Colonic mucosa (tissue), 4 donors: ENCODE measurements around the gene MDFI. TPM values are rescaled to one million over a fixed set of nuclear protein-coding genes. Genes with fewer than 3 reads are reported as not detected.

Experiments used
- DNase-seq: peaks from one replicate; pipeline ENCODE4 v3.0.0-alpha.2; 2020
- H3K27ac ChIP-seq: fragments of 200-600 bp; one replicate; pipeline ENCODE4 v1.8.0; 2021
- H3K27me3 ChIP-seq: fragments of 200-600 bp; one replicate; pipeline ENCODE4 v1.8.0; 2021
- H3K36me3 ChIP-seq: fragments of 200-600 bp; one replicate; pipeline ENCODE4 v1.8.0; 2021
- H3K4me1 ChIP-seq: fragments of 200-600 bp; one replicate; pipeline ENCODE4 v1.8.0; 2021; ENCODE audit warnings: mild to moderate bottlenecking
- H3K4me3 ChIP-seq: fragments of 200-600 bp; one replicate; pipeline ENCODE4 v1.8.0; 2021
- H3K9ac ChIP-seq, 2 donors: one replicate each; pipeline ENCODE4 v1.7.0; 2013; ENCODE audit warnings: control low read depth in 2 of 2, low read depth in 2 of 2, low read length in 2 of 2
- H3K9me3 ChIP-seq: fragments of 200-600 bp; one replicate; pipeline ENCODE4 v1.8.0; 2021
- CTCF ChIP-seq: fragments of 200-600 bp; IDR thresholded peaks from one replicate; pipeline ENCODE4 v1.8.0; 2022; ENCODE audit warnings: antibody characterized with exemption, mild to moderate bottlenecking
- intact Hi-C: fragments of 100-400 bp; cut with DNase I; formaldehyde crosslinking; loops from one replicate; pipeline ENCODE4 v1.14.1; 2022
- total RNA-seq, 2 donors: library from RNA; stranded (reverse); fragmentation: NEBNext Ultra II Directional in 1 of 2; extraction: Animal tissue kit (Norgen Biotek cat#: 25700) in 1 of 2; gene quantifications; one replicate each; pipeline ENCODE4 v1.2.1, GENCODE V29; 2021
- donor health status: healthy.
- donor health status: DM: no; HTN: no; CAD: no.
- donor health status: DM: no; HTN: no; CAD: no.

The MDFI gene
- total RNA-seq, 2 donors from 2014 or later, result 1.1 to 1.9 TPM

- Histone ChIP-seq H3K9me3 (no peaks in the 10 kb centered on the region), H3K4me1 (no peaks in the 10 kb centered on the region), H3K4me3 (no peak overlapping the region), H3K27ac (no peak overlapping the region), H3K36me3 (no peaks in the 10 kb centered on the region), H3K27me3 (peaks cover 17% of the 10 kb centered on the region), H3K9ac (no peak overlapping the region)
- no peak for TF ChIP-seq CTCF
- intact Hi-C loops, result no loop called here
- no peak for DNase-seq
Observed at GRCh38 chr6:41642960-41643898, 5.0 kb downstream of the MDFI start.

- no peak for TF ChIP-seq CTCF
- Histone ChIP-seq H3K9ac (no peak overlapping the region), H3K36me3 (no peaks in the 10 kb centered on the region), H3K4me1 (no peaks in the 10 kb centered on the region), H3K27ac (no peak overlapping the region), H3K4me3 (no peak overlapping the region), H3K27me3 (peaks cover 11% of the 10 kb centered on the region), H3K9me3 (no peaks in the 10 kb centered on the region)
- intact Hi-C loops, result no loop called here
- no peak for DNase-seq
Observed at GRCh38 chr6:41643899-41644269, 5.6 kb downstream of the MDFI start.

GRCh38 chr6:41644297-41644879 is 6.1 kb downstream of the MDFI start:
- intact Hi-C loops, result no loop called here
- no peak overlapping the region for H3K9ac ChIP-seq

GRCh38 chr6:41645007-41645618 is 6.8 kb downstream of the MDFI start:
- no peak overlapping the region for H3K9ac ChIP-seq
- H3K9me3 ChIP-seq, result no peaks in the 10 kb centered on the region
- no peak overlapping the region for H3K27ac ChIP-seq
- no peaks in the 10 kb centered on the region for H3K4me1 ChIP-seq
- no peak for DNase-seq
- H3K27me3 ChIP-seq, result no peaks in the 10 kb centered on the region
- intact Hi-C loops, result no loop called here
- H3K36me3 ChIP-seq, result no peaks in the 10 kb centered on the region
- H3K4me3 ChIP-seq, result no peak overlapping the region
- no peak for TF ChIP-seq CTCF

More at GRCh38 chr6:41644297-41644879, 6.1 kb downstream of the MDFI start:
- DNase-seq, result no peak
- H3K9me3 ChIP-seq, result no peaks in the 10 kb centered on the region
- H3K4me3 ChIP-seq, result no peak overlapping the region
- H3K27ac ChIP-seq, result no peak overlapping the region
- H3K27me3 ChIP-seq, result peaks cover 6% of the 10 kb centered on the region
- H3K36me3 ChIP-seq, result no peaks in the 10 kb centered on the region
- no peaks in the 10 kb centered on the region for H3K4me1 ChIP-seq
- TF ChIP-seq CTCF, result no peak

- no peak overlapping the region for H3K4me3 ChIP-seq
- no peak for DNase-seq
- no peak for TF ChIP-seq CTCF
- H3K9ac ChIP-seq, result no peak overlapping the region
- H3K27ac ChIP-seq, result no peak overlapping the region
- intact Hi-C loops, result no loop called here
- no peaks in the 10 kb centered on the region for H3K36me3 ChIP-seq
- no peaks in the 10 kb centered on the region for H3K27me3 ChIP-seq
- no peaks in the 10 kb centered on the region for H3K9me3 ChIP-seq
- H3K4me1 ChIP-seq, result no peaks in the 10 kb centered on the region
Observed at GRCh38 chr6:41646026-41646795, 7.9 kb downstream of the MDFI start.
